RPMI8226 (cell line): ENCODE measurements around the gene RPL39L.

ENCODE experiments used
- DNase-seq: peaks from one replicate; pipeline ENCODE4 v3.0.0-alpha.2; 2015

The RPL39L gene

DNA sequence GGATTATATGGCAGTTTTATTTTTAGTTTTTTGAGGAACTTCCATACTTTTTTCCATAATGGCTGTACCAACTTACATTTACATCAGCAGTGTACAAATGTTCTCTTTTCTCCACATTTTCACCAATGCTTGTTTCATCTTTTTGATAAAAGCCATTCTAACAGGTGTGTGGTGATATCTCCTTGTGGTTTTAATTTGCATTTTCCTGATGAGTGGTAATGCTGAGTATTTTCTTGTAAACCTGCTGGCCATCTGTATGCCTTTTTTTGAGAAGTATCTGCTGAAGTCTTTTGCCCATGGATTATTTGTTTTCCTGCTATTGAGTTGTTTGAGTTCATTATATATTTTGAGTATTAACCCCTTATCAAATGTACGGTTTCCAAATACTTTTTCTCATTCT is 50.6 kb downstream of the RPL39L start:
- no peak for DNase-seq

DNA sequence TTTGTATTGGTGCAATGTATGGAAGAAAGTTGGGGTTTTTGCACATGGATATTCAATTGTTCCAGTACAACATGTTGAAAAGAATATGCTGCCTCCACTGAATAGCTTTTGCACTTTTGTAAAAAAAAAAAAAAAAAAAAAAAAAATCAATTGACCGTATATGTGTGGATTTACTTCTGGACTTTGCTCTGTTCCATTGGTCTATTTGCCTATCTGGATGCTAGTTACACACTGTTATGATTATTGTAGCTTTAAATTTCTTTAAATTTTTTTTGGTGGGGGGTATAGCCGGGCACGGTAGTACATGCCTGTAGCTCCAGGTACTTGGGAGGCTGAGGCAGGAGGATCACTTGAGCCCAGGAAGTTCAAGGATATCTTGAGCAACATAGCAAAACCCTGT is 52.5 kb downstream of the RPL39L start:
- DNase-seq, result no peak

- DNase-seq, result no peak
Measured at GRCh38 chr3:187085933-187086332, 53.4 kb downstream of the RPL39L start.

DNA sequence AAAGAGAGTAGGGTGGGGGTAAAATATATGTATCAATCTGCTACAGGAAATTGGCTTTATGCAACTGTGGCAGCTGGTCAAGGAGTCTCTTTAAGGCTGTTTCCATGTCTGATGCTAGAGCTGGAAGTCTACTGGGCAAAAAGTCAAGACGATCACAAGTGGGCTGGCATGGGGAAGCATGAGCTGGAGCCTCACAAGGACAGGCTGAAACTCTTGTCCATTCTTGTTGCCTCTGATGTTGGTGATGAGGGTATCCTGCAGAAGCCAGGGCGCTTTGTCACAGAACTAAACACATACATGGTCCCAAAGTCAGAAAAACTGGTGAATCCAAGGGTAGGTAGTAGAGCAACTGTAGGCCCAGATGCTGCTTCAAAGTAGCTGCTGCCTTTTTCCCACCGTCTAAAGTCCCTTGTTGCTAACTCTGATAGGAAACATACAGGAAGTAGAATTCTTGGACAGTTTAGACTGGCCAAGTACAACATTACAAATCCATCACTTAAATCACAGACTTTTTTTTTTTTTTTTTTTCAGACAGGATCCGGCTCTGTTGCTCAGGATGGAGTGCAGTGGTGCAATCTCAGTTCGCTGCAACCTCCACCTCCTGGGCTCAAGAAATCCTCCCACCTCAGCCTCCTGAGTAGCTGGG is 54.2 kb downstream of the RPL39L start:
- DNase-seq, result no peak

DNA sequence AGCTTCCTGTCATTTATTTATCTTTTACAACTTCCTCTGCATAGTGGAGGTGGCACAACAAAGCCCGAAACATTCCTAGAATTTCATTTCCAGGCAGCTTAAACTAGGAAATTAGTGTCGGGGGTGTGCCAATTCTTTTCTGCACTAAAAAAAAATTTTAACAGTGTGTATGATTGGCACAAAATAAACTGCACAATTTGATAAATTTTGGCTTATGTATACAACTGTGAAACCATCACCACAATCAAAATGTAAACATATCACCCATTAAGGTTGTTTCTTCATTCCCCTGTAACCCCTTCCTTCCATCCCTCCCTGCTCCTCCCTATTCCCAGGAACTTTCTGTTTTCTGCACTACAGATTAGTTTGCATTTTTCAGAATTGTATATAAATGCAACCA is 54.7 kb downstream of the RPL39L start:
- DNase-seq, result no peak

GRCh38 chr3:187084126-187084525 is 55.2 kb downstream of the RPL39L start:
- no peak for DNase-seq

GRCh38 chr3:187082758-187083375 is 56.4 kb downstream of the RPL39L start:
- no peak for DNase-seq

DNA sequence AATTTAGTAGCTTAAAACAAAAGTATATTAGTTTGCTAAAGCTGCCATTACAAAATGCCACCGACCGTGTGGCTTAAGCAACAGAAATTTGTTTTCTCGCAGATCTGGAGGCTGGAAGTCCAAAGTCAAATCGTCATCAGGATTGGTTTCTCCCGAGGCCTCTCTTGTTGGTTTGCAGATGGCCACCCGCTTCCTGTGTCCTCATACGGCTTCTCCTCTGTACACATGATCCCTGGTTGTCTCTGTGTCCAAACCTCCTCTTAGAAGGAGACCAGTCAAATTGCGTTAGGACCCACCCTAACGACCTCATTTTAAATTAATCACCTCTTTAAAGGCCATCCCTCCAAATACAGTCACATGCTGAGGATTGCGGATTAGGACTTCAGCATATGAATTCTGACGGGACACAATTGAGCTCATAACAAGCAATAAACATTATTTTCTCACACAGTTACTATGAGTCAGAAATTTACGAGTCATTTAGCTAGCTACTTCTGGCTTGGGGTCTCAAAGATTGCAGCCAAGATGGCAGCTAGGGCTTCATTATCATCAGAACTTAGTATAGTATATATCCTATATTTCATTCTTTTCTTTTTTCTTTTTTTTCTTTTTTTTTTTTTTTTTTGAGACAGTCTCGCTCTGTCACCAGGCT is 58.4 kb downstream of the RPL39L start:
- DNase-seq, result no peak

DNA sequence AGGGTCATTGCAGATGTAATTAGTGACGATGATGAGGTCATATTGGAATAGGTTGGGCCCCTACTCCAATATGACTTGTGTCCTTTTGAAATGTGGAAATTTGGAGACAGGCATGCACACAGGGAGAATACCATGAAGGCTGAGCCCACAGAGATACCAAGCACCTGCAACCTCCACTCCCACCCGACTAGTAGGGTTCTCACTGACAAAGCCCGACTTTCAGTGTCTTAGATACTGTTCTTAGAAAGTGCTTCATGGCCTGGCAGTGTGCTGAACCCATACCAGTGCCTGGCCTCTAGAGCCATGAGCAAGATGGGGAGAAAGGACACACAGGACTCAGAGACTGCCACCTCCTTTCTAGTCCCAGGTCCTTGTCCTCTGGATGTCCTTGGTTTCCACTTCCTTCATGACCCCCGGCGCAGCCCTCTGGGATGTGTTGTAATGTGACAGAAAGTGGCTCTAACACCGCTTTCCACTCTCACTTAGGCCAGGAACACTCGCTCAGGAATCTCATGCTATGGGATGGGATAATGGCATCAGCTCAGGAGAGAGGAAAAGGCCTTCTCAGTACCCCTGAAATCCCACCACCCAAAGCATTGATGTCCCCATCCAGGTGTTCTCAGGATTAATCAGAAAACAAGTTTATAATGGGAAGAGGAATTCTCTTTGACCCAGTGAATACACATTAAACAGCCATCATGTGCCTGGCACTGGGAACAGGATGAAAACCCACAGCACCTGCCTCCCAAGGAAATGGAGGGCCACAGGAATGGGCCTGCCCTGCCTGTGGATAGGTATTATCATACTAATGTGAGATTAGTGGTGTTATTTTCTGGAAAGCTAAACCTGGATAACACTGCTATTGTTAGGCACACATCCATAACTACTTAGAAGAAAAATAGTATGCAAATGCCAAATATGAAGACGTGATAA is 59.9 kb downstream of the RPL39L start:
- no peak for DNase-seq

- no peak for DNase-seq
Measured at GRCh38 chr3:187077537-187077936, 61.8 kb downstream of the RPL39L start.

- DNase-seq, result no peak
Measured at GRCh38 chr3:187077085-187077484, 62.2 kb downstream of the RPL39L start.

DNA sequence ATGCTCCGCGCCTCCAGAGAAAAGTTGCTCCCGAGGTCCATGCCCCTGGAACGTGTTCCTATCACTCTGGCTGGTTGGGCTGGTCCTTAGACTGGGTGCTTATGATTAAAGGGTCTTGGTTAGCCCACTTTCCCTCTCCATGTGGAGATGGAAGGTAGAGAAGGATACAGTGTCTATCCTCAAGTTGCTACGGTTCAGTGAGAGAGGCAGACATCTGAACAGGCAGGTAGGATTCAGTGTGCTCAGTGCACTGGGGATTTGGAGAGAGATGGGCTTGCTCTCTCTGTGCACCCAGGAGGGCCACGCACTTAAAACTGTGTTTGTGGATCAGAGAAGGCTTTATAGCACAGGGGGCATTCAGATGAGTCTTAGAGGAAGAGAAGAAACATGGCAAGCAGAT is 63.0 kb downstream of the RPL39L start:
- DNase-seq, result no peak

GRCh38 chr3:187074846-187075245 is 64.5 kb downstream of the RPL39L start:
- no peak for DNase-seq

DNA sequence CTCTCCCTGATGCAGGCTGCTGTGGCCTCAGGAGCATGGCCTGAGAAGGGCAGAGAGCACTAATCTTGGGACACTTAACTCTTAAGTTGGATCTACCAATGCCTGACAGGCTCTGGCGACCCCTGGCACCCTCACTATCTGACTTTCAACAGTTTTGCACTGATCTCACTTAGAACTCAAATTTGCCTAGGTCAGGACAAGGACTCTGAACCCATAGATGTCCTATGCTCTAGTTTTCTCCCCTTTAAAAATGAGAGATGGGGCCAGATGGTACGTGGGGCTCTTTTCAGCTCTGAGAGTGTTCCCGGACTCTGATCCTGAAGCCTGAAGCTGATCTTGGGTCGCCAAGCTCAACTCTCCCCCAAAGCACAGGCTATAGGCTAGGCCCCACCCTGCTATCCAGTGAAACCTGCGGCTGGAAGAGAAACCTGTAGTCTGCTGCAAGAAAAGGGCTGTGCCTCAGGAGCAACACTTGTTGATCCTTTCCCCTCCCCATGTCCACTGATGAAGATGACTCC is 65.7 kb downstream of the RPL39L start:
- no peak for DNase-seq

- DNase-seq, result no peak
Measured at GRCh38 chr3:187072511-187072910, 66.8 kb downstream of the RPL39L start.

DNA sequence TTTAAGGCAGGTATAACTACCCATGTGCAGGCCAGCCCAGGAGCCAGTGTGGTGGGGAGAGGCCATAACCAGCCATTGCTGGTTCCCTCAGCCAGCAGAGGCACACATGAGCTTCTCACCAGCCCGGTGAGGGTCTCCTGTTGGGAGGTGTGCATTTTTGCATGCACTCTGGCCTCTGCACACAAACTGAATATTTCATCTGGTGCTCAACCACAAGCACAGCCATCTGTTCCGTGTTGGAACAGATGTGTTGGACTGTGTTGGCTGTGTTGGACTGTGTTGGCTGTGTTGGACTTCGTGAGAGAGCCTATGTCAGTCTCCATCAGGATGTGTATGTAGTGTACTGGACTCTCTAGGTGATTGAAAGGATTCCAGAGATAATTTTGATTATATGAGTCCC is 67.2 kb downstream of the RPL39L start:
- no peak for DNase-seq
